Suppressor macrophage treated with lipopolysaccharide for 4 hours (primary cell): Measurements from ENCODE around the gene C5orf46.
"Not testable (repeated sequence)": the region's sequence is repeated elsewhere in the genome, so short reads cannot be mapped to it uniquely, and the experiment has no call there.

Source experiments
- DNase-seq: peaks from one replicate; pipeline ENCODE4 v3.0.0-alpha.2; 2020

The C5orf46 gene

DNA sequence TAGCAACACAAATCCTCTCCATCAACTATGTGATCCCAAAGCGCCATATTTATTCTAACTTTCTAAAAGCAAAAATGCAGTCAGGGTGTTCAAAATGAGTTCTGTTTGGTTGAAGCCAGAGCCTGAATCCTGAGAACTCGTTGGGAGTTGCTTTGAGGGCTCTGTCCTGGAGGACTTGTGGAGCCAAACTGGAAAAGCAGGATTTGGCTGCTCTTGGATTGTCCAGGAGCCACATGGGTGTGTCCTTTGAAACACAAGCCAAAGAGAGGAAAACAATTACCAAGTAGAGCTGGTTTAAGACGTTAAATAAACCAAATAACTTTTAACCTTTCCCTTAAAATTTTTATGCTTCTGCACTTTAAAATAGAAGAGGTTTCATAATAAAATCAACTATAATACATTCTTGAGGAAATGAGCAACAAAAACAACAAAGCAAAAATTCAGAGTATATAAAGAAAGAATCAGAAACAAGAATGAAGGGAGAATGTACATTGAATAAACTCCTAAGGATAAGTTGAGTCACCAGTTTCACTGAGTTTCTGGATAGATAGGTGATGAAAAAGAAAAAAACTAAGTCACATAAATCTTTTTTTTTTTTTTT lies 13.5 kb downstream of the C5orf46 start:
- DNase-seq = no peak

DNA sequence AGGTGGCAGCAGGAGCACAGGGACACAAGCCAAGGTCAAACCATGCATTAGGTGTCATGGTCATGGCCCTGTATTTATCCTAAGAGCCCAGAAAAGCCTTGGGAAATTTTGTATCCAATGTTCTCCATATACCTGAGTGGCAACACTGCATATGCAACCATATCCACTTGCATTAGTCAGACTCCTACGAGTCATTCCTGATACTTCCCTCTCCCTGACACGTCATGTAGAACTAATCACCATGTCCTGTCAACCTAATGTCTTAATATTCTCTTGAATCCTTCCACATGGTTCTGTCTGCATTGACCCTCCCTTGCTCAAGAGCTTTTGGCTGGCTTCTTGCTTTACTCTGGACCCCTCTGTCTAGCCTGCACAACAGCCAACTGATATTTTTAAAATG lies 18.4 kb downstream of the C5orf46 start:
- peak; percentile 34 for DNase-seq

DNA sequence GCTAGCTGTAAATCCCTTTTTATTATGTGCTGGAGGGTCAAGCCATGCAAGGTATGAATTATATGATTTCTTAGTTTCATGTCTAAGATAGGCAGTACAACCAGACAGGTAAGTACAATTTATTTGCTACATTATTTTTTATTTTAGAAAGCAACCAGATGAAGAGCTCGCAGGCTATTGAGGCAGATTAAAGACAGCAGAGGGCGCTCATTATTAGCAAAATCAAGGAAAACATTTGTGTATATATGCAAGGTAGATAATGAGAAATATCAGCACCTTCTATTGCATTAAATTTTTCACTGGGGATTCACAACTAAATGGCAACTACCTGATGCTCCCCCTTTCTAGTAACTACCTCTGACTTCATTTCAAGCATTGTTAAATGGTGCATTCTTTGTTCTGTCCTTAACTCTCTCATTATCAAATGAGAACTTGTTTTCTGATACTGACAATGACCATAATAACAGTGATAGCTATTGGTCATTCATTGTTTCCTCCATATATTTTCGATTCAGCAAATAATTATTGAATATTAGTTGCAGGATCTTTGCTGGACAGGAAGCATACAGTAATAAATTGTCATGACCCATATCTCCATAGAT lies 19.2 kb downstream of the C5orf46 start:
- DNase-seq = peak; percentile 58

DNA sequence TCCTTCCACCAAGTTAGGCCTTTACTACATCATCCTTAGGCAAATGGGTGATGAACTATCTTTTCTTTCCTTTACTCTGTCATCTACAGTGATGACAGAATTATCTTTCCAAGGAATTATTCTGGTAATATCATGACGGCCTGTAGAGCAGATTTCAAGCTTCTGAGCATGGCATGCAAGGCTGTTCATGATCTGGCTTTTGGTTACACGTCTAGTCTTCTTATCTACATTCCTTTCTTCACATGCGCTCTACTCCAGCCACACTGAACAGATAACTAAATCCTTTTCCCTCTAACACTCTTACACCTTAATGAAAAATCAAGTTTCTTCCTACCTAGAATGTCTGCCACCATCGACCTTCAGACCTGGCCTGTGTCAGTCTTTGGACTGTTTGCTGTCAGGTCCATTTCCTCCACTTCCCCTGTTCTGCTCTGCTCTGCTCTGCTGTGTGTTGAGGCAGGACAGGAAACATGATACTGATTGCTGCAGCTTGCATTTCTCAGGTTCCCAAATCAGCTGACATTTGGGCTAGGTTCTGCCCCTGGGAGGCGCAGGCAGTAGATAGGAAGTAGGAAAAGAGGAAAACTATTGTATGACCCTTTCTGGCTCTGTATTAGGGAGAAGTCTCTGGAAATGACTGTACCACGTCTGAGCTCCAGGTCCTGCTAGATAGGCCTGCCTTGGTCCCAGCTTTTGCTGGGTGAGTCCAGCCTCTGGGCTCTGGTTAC lies 23.6 kb downstream of the C5orf46 start:
- DNase-seq = no peak

DNA sequence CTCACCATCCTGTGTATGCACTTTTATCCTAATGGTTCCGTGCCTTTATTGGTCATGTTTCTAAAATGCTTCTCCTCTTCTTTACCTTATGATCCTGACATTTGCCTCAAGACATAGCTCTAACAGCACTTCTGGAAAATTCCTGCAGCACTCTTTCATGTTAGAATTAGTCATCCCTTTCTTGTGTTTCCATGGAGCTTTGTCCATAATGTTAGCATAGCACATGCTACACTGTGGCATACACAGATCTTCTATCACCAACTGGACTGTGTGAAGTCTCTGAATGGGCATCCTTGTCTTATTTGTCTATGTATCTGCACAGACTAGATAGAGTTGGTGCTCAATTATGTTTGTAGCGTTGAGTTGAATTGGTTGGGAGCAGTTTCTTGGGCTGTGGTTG lies 25.9 kb downstream of the C5orf46 start:
- no peak for DNase-seq

DNA sequence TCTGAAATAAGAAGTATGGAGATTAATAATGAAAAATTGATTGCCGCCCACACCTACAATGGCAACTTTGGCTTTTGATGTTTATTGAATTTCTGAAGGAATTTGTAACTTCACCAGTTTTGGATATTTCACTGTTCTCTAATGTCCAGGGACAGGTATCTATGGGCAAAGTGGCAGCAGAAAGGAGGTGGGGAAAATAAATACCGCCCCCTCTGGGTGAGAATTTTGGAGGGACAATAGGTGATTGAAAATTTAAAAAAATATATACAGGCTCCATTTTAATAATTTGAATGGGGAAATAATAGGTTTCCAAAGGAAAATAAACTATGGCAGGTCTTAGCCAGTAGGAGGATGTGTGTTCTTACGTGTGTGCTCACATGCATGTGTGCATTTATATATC lies 26.6 kb downstream of the C5orf46 start:
- no peak for DNase-seq

DNA sequence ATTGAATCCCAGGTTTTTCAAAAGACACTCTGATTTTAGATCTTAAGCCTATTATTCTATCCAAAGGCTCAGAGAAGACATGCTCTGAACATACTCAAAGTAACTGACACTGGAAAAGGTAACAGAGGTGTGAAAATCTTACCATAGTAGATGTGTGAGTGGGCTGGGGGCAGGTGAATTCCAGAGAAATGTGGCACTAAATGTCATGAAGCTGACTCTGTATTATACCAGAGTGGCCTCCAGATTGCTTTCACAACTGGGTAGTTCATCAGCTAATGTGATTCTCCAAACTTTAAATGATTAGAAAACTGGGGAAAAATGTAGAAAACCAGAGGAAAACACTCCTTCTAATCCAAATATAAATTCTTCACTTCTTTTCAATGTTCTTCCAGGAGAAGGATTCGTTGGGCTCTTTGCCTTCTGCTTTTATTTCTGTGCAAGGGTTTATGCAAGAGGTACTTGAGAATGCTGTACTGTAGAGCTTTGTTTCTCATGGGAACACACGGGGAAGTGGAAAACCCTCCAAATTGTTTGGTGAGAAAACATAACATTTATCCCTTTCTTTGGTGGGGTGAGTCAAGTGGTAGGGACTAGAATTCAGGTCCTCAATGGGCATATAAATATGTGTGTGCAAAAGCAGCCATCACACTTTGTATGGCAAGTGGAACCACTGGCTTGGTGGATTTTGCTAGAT lies 28.1 kb downstream of the C5orf46 start, which contains the start of gene SCGB3A2:
Gene SCGB3A2 (plus strand): TSS at position 646 of the 694 bp plus-strand sequence. CDS start 93 bp downstream, outside the sequence.
- DNase-seq = no peak

DNA sequence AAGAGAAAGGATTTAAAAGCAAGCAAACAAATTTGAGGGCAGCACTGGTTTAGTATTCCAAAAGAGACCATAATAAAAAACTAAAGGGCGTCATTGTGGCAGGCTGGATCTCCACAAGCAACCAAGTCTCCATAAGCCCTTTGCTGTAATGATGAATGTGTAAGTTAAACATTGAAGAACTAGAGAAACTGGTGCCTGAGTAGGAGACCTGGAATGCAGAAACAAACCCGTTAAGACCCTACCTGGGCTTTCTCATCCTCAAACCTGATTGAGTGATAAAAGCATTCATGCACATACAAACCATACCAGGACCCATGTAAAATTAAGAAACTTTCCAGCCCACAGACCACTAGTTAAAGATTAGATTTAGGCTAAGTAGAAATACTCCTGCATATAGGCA lies 29.7 kb downstream of the C5orf46 start:
- DNase-seq = no peak

DNA sequence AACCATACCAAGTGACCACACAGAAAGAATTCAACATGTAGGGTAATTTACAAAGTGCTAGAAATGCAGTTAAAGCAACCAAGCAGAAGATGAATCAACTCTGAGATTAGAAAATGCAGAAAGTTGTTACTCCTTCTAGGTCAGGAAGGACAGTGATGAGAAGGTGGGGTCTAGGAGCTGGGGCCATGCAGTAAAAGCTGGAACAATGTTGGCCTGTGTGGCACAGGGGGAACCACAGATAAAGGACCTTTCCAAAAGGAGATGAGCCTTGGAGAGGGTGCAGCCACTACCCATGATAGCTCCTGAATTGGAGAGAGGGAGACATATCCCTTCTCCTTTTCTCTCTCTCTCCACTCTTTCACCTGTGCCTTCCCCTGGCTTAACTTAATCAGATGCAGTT lies 30.2 kb downstream of the C5orf46 start:
- no peak for DNase-seq

DNA sequence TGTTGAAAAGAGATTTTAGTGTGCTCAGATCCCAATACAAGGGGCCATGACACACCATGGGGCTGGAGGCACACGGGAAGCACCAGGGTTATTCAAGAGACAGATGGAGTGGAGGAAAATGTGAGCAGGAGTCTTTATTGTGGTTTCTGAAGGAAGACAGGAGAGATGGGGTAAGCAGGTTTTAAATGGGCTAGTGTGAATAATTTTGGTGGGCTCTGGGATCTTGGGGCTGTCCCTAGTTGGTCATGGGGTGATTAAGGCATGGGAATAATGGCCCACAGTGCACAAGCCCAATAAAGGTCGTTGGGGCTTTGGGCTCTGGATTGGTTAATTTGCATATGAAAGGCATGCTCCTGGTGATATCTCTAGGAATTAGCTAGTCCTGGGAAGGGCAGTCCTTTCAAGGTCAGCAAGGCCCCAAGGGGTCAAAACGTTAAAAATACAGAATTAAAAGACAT lies 31.4 kb downstream of the C5orf46 start:
- DNase-seq = no peak

DNA sequence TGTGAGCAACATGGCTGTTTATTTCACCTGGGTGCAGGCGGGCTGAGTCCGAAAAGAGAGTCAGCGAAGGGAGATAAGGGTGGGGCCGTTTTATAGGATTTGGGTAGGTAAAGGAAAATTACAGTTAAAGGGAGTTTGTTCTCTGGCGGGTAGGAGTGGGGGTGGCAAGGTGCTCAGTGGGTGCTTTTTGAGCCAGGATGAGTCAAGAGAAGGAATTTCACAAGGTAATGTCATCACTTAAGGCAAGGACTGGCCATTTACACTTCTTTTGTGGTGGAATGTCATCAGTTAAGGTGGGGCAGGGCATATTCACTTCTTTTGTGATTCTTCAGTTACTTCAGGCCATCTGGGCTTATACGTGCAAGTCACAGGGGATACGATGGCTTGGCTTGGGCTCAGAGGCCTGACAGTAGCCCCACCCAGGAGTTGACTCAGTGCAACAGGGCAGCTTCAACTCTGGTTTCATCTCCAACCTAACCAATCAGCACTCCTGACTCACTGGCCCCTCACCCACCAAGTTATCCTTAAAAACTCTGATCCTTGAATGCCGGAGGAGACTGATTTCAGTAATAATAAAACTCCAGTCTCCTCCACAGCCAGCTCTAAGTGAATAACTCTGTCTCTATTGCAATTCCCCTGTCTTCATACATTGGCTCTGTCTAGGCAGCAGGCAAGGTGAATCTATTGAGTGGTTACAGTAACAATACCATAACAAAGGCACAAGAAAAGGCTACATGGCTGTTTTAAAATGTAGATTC lies 32.0 kb downstream of the C5orf46 start:
- DNase-seq = not testable (repeated sequence)

DNA sequence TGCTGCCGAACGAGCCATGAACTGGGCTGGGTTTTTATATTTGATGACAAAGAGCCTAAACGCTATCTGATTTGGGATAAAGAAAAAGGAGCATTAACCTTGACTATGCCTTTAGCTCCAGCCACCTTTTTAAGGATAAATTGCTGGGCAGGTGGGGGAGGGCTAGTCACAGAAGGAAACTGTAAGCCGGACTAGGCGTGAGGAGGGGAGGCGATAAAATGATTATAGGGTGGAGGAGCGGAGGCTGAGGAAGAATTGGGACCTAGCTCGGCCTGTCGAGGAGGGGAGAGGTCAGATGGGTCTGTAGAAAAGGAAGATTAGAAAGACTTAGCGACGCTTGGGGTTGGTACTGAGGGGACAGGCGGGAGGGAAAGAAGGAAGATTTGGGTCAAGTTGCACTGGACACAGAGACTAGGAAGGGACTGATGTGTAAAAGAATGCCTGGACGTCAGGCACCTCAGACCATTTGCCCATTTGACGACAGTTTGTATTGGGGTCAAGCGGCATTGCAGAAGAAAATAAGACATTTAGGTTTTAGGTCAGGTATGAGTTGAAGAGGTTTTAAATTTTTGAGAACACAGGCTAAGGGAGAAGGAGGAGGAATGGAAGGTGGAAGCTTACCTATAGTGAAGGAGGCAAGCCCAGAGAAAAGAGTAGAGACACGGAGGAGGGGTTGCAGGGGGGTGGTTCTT lies 33.4 kb downstream of the C5orf46 start:
- not testable (repeated sequence) for DNase-seq

DNA sequence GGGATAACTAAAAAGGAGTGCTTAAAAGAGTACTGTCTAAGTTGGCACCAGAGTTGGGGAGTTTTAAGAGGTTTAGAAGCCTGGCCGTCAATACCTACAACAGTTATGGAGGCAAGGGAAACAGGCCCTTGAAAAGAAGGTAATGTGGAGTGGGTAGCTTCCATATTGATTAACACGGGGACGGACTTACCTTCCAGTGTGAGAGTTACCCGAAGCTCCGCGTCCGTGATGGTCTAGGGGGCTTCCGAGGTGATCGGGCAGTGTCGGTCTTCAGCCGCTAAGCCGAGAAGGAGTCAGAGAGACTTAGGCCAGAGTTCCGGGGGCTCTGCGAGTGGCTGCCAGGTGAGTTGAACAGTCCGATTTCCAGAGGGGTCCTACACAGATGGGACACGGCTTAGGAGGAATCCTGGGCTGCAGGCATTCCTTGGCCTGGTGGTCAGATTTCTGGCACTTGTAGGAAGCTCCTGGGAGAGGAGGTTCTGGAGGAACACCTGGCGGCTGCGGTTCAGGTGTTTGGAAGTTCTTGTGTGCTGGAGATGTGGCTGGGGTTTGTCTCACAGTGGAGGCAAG lies 34.3 kb downstream of the C5orf46 start:
- DNase-seq = not testable (repeated sequence)

DNA sequence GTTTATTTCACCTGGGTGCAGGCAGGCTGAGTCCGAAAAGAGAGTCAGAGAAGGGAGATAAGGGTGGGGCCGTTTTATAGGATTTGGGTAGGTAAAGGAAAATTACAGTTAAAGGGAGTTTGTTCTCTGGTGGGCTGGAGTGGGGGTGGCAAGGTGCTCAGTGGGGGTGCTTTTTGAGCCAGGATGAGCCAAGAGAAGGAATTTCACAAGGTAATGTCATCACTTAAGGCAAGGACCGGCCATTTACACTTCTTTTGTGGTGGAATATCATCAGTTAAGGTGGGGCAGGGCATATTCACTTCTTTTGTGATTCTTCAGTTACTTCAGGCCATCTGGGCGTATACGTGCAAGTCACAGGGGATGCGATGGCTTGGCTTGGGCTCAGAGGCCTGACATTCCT lies 36.4 kb downstream of the C5orf46 start:
- DNase-seq = not testable (repeated sequence)

DNA sequence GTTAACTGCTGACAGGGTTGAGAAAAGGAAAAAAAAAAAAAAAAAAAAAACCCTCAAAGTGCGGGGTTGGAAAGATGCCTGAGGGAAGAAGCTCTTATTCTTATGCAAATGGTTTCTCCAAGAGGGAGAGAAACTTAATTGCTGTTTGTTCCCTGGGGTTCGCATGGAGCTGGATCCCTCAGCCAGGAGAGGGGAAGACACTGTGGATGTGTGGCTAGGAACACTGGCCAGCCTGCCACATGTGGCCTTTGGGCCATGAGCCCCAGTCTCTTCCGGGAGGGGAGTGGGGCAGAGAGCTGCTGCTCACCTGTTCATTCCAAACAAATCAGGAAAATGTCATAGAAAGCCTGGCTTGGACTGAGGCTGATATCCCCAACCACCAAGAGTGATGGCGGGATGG lies 37.2 kb downstream of the C5orf46 start:
- DNase-seq = no peak

DNA sequence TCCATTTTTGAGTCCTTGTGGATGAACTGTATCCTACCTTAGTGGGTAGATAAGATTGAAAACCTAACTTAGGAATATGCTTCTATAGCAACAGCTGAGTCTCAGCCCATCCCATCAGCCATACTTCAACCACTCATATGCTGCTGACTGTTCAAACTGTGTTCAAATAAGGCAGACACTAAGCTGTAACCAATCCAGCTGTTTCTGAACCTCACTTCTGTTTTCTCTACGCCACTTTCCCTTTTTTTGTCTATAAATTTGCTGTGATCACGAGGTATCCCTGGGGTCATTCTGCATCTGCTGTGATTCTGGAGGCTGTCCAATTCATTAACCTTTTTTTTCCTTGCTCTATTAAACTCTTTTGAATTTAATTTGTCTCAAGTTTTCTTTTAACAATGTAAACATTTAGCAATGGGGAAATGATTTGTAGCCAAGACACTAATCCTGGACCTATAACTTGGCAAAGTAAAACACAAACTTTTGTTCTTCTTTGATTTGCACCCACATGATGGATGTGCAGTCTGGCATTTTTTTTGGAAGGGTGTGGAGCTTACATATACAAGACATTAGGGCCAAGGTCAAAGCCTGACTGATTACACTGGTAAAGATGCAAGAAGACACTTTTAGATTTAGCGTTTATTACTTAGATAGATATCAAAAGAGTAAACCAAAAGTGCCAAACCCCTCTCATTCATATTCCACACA lies 42.7 kb downstream of the C5orf46 start:
- no peak for DNase-seq

DNA sequence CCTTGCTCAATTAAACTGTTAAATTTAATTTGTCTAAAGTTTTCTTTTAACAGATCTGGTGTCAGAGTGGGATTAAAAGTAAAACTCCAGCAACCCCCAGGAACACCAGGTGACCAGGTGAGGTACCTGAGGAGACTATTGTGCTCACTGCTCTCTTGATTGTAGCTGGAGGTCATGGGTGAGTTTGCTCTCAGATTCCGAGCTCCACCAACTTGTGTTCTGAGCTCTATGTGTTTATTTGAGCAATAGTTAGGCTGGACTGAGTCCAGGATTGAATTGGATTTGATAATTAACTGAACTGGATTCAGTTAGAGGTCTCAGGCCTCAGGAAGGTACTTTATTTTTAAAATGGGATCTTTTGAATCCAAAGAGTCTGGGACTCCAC lies 45.7 kb downstream of the C5orf46 start:
- DNase-seq = no peak

DNA sequence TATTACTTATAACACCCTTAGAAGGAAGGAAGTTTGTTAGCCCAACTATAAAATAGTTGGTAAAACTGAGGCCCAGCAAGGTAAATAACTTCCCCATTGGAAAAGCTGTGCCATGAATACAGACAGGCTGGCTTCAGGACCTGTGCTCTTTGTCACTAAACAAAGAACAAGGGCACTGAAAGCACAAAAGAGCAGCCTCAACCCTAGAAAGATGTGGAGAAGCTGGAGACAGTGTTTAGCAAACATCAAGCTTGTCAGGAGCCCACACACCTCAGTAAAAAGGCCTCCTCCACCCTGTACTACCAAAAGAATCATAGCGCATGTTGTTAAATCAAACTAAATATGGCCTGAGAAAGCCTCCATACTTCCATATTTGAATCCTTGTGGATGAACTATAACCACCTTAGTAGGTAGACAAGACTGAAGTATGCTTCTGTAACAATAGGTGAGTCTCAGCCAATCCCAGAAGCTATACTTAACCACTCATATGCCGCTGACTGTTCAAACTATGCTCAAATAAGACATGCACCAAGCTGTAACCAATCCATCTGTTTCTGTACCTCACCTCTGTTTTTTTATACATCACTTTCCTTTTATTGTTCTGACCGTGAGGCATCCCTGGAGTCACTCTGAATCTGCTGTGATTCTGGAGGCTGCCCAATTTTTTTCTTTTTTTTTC lies 46.2 kb downstream of the C5orf46 start:
- DNase-seq = no peak

DNA sequence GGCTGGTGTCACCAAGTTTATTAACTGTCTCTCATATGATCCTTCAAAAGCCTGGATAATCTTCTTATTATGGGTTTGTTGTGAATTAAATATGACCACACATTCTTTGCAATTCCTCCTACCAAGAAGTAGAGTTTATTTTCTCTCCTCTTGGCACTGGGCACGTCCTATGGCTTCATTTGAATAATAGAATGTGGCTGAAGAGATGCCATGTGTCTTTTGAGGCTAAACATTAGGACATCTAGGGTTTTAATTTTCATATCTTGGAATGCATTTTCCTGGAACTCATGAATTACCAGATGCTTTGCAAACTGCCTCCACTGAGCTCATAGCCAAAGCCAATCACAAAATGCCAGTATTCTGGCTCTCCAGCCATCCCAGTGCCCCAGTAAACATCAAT lies 47.8 kb downstream of the C5orf46 start:
- no peak for DNase-seq

DNA sequence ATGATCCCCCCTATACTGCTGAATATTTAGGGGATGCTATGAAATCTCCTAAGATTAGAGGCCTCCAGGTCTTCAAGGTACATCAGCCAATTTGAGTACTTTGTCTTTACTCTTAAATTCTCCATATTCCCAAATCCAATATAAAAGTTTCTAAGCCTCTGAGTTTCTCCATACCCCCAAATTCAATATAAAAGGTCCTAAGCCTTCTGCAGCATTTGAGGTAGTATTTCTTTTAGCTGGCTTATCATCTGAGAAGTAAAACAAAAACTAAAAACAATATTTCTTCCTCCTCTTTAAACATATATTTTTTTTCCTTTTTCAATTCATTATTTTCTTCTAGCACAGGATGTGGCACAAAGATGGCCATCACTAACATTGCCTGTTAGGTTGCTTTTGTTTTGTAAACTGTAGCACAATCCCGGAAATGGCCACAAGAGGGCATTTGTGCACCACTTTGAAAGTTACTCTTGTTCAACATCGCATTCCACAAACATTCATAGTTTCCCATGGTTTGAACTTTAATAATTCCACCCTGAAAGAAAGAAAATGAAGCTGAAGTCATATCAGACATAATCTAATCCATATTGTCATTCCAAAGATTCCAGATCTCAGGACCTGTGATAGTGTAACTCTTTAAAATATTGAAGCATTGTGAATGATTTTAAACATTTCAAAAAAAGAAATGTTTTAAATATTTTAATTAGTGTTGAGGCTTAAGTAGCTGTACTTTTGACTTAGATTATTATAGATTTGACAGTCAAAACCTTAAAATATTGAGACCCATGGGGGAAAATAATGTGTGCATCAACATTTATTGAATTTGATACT lies 48.8 kb downstream of the C5orf46 start:
- DNase-seq = peak; percentile 65
